GM21390 (cell line): ENCODE results near the gene HOMER1.

ENCODE experiments used
- ATAC-seq: cut with Tn5 transposase; IDR thresholded peaks from one replicate; pipeline ENCODE4 v1.9.1; 2021; ENCODE audit not compliant: unreplicated experiment

Gene HOMER1

GRCh38 chr5:79490323-79490936 lies 23.5 kb downstream of the HOMER1 start:
- ATAC-seq = no peak

- ATAC-seq = no peak
Observed at GRCh38 chr5:79489773-79490172, 24.2 kb downstream of the HOMER1 start.

- ATAC-seq = no peak
Observed at GRCh38 chr5:79488775-79489174, 25.2 kb downstream of the HOMER1 start.

- ATAC-seq = no peak
Observed at GRCh38 chr5:79488058-79488457, 25.9 kb downstream of the HOMER1 start.

- ATAC-seq = no peak
Observed at GRCh38 chr5:79487251-79487650, 26.7 kb downstream of the HOMER1 start.

- ATAC-seq = no peak
Observed at GRCh38 chr5:79486116-79486515, 27.8 kb downstream of the HOMER1 start.

GRCh38 chr5:79484731-79485130 lies 29.2 kb downstream of the HOMER1 start:
- ATAC-seq = no peak

- no peak for ATAC-seq
Observed at GRCh38 chr5:79481574-79481973, 32.4 kb downstream of the HOMER1 start.

- ATAC-seq = no peak
Observed at GRCh38 chr5:79480991-79481390, 32.9 kb downstream of the HOMER1 start.

GRCh38 chr5:79475152-79475466 lies 38.8 kb downstream of the HOMER1 start:
- ATAC-seq = no peak

GRCh38 chr5:79474367-79475151 lies 39.4 kb downstream of the HOMER1 start:
- ATAC-seq = no peak

GRCh38 chr5:79471556-79471955 lies 42.4 kb downstream of the HOMER1 start:
- ATAC-seq = no peak

GRCh38 chr5:79464695-79465332 lies 49.1 kb downstream of the HOMER1 start:
- ATAC-seq = no peak

GRCh38 chr5:79464278-79464677 lies 49.7 kb downstream of the HOMER1 start:
- ATAC-seq = no peak

- no peak for ATAC-seq
Observed at GRCh38 chr5:79459626-79460025, 54.3 kb downstream of the HOMER1 start.

- peak; percentile 85 for ATAC-seq
Observed at GRCh38 chr5:79456890-79457583, 56.9 kb downstream of the HOMER1 start.

- no peak for ATAC-seq
Observed at GRCh38 chr5:79456400-79456799, 57.5 kb downstream of the HOMER1 start.

GRCh38 chr5:79454043-79454442 lies 59.9 kb downstream of the HOMER1 start:
- ATAC-seq = no peak

- ATAC-seq = no peak
Observed at GRCh38 chr5:79448336-79448735, 65.6 kb downstream of the HOMER1 start.

- no peak for ATAC-seq
Observed at GRCh38 chr5:79436821-79437220, 77.1 kb downstream of the HOMER1 start.

- no peak for ATAC-seq
Observed at GRCh38 chr5:79436224-79436623, 77.7 kb downstream of the HOMER1 start.

GRCh38 chr5:79430196-79430595 lies 83.7 kb downstream of the HOMER1 start:
- ATAC-seq = no peak
